HCT116 (cell line): ENCODE results near the gene SKIC8. TPM values are rescaled to one million over a fixed set of nuclear protein-coding genes. Genes with fewer than 3 reads are reported as not detected.

Source experiments
- ATAC-seq: fragments of 200-7000 bp; cut with Tn5 transposase; 2 replicates; pipeline ENCODE4 v1.9.1; 2020; ENCODE audit warnings: mild to moderate bottlenecking, moderate library complexity
- BruUV-seq: library from RNA; stranded (reverse); fragments of 400-500 nt; replicated peaks from 2 replicates; lab custom pipeline; 2021; lab: Mats Ljungman, UMichigan
- CTCF ChIA-PET: fragments of 300-600 bp; sonication (Branson Sonifier 250); formaldehyde crosslinking; loops from one replicate; lab custom pipeline; 2021; ENCODE audit warnings: antibody characterized with exemption; lab: Charles Lee
- POLR2A ChIA-PET: fragments of 300-600, 350-600 bp; sonication (Branson Sonifier 250); formaldehyde crosslinking; loops from one replicate; lab custom pipeline; 2021; ENCODE audit warnings: antibody characterized with exemption; lab: Charles Lee
- RAD21 ChIA-PET, 2 experiments: fragments of 300-600 bp; sonication (Branson Sonifier 250); formaldehyde crosslinking; loops; one replicate each; lab custom pipeline; 2023; ENCODE audit warnings: low total read pairs in 2 of 2; ENCODE audit not compliant: uncharacterized antibody in 2 of 2, unreplicated experiment in 2 of 2, low non-redundant PET in 1 of 2; lab: Charles Lee
- DNase-seq: peaks from one replicate; pipeline ENCODE4 v3.0.0-alpha.2; 2010; ENCODE audit warnings: low read depth, low spot score
- H2AFZ ChIP-seq: fragments of 200-600 bp; shearing (Covaris generic), sonication (generic); 2 replicates; pipeline ENCODE4 v1.6.1; 2017; ENCODE audit warnings: low read depth, mixed run types, mixed read lengths, antibody characterized with exemption, low read length; ENCODE audit not compliant: poor library complexity, severe bottlenecking
- H3K27ac ChIP-seq: 2 replicates; pipeline ENCODE4 v1.5.1; 2012; ENCODE audit warnings: low read depth, low read length
- H3K27me3 ChIP-seq: fragments of 200-600 bp; sonication (generic); 2 replicates; pipeline ENCODE4 v1.6.1; 2016; ENCODE audit warnings: mixed run types, low read length, mixed read lengths; ENCODE audit not compliant: insufficient read depth
- H3K36me3 ChIP-seq, 2 experiments: fragments of 200-500 bp in 1 of 2; fragments of 200-600 bp in 1 of 2; sonication (Bioruptor generic) in 1 of 2; sonication (generic) in 1 of 2; 2 replicates each; pipeline versions ENCODE4 v1.5.1 to v1.6.1; 2014 to 2016; ENCODE audit warnings: low read length in 2 of 2, inconsistent platforms in 1 of 2, mixed read lengths in 1 of 2, mixed run types in 1 of 2; ENCODE audit not compliant: insufficient read depth in 2 of 2, control insufficient read depth in 1 of 2
- H3K4me1 ChIP-seq, 2 experiments: fragments of 200-600 bp in 1 of 2; sonication (generic) in 1 of 2; 2 replicates each; pipeline versions ENCODE4 v1.5.1 to v1.6.1; 2012 to 2017; ENCODE audit warnings: low read length in 2 of 2, inconsistent platforms in 1 of 2, mild to moderate bottlenecking in 1 of 2, mixed read lengths in 1 of 2, mixed run types in 1 of 2, moderate library complexity in 1 of 2; ENCODE audit not compliant: insufficient read depth in 2 of 2, control insufficient read depth in 1 of 2
- H3K4me2 ChIP-seq: fragments of 200-600 bp; sonication (generic); 2 replicates; pipeline ENCODE4 v1.6.1; 2017; ENCODE audit warnings: mixed run types, low read length, mixed read lengths
- H3K4me3 ChIP-seq, 2 experiments: fragments of 200-600 bp in 1 of 2; sonication (generic) in 1 of 2; replicated peaks in 1 of 2; 2 replicates each; pipeline ENCODE4 v1.5.1; 2011 to 2016; ENCODE audit warnings: low read length in 2 of 2, control low read depth in 1 of 2, low read depth in 1 of 2, mild to moderate bottlenecking in 1 of 2, mixed read lengths in 1 of 2, mixed run types in 1 of 2
- H3K79me2 ChIP-seq: fragments of 200-600 bp; sonication (generic); 2 replicates; pipeline ENCODE4 v1.6.1; 2017; ENCODE audit warnings: mild to moderate bottlenecking, mixed run types, low read length, moderate library complexity, mixed read lengths; ENCODE audit not compliant: insufficient read depth
- H3K9ac ChIP-seq: fragments of 200-600 bp; sonication (generic); 2 replicates; pipeline ENCODE4 v1.6.1; 2016; ENCODE audit warnings: low read length, mixed read lengths
- H3K9me2 ChIP-seq: fragments of 200-600 bp; sonication (generic), shearing (Covaris generic); 2 replicates; pipeline ENCODE4 v1.6.1; 2017; ENCODE audit warnings: mixed run types, mild to moderate bottlenecking, moderate library complexity; ENCODE audit not compliant: insufficient read depth
- H3K9me3 ChIP-seq, 2 experiments: fragments of 200-500 bp in 1 of 2; fragments of 200-600 bp in 1 of 2; sonication (Bioruptor generic) in 1 of 2; sonication (generic) in 1 of 2; 2 replicates each; pipeline ENCODE4 v1.6.1; 2014 to 2017; ENCODE audit warnings: low read length in 2 of 2, mixed read lengths in 2 of 2, inconsistent platforms in 1 of 2, low read depth in 1 of 2, mild to moderate bottlenecking in 1 of 2, mixed run types in 1 of 2, moderate library complexity in 1 of 2; ENCODE audit not compliant: control insufficient read depth in 1 of 2, insufficient read depth in 1 of 2
- H4K20me1 ChIP-seq: fragments of 200-600 bp; sonication (generic), shearing (Covaris generic); 2 replicates; pipeline ENCODE4 v1.6.1; 2017; ENCODE audit warnings: mixed run types, mild to moderate bottlenecking, moderate library complexity; ENCODE audit not compliant: insufficient read depth
- ATF3 ChIP-seq: IDR thresholded peaks from 2 replicates; pipeline ENCODE4 v1.6.1; 2012
- FOSL1 ChIP-seq: IDR thresholded peaks from 2 replicates; pipeline ENCODE4 v1.6.1; 2012; ENCODE audit warnings: low read depth
- MAX ChIP-seq: IDR thresholded peaks from 2 replicates; pipeline ENCODE4 v1.6.1; 2012
- POLR2A ChIP-seq: IDR thresholded peaks from 2 replicates; pipeline ENCODE4 v1.7.0; 2011; ENCODE audit warnings: borderline replicate concordance; ENCODE audit not compliant: insufficient read depth, insufficient read length; ENCODE audit errors: extremely low read depth
- RAD21 ChIP-seq: IDR thresholded peaks from 2 replicates; pipeline ENCODE4 v1.6.1; 2012; ENCODE audit warnings: low read depth, mild to moderate bottlenecking
- SP1 ChIP-seq: IDR thresholded peaks from 2 replicates; pipeline ENCODE4 v1.6.1; 2012; ENCODE audit warnings: low read depth
- ZFX ChIP-seq: fragments of 450-650 bp; IDR thresholded peaks from 2 replicates; pipeline ENCODE4 v1.6.1; 2017
- intact Hi-C: fragments of 100-400 bp; cut with micrococcal nuclease; formaldehyde crosslinking; loops from 2 replicates; pipeline ENCODE4 v1.10.0; 2022
- total RNA-seq: library from RNA; stranded (reverse); gene quantifications from one replicate; pipeline ENCODE4 v1.2.1, GENCODE V29; 2021; ENCODE audit not compliant: unreplicated experiment
- TF ChIP-seq, protein P1 (sequence below), 3 experiments: fragments of 200-600 bp in 1 of 3; sonication (generic) in 1 of 3; IDR thresholded peaks in 2 of 3; conservative IDR thresholded peaks in 1 of 3; 2 replicates each; pipeline ENCODE4 v1.5.1; 2012 to 2017; ENCODE audit warnings: low read depth in 2 of 3, low read length in 2 of 3, antibody characterized with exemption in 1 of 3, borderline replicate concordance in 1 of 3, control low read depth in 1 of 3, mild to moderate bottlenecking in 1 of 3, mixed read lengths in 1 of 3, mixed run types in 1 of 3, moderate library complexity in 1 of 3; ENCODE audit not compliant: insufficient read depth in 1 of 3

Gene SKIC8
- total RNA-seq, 1 experiment from 2014 or later, result 57.1 TPM

DNA sequence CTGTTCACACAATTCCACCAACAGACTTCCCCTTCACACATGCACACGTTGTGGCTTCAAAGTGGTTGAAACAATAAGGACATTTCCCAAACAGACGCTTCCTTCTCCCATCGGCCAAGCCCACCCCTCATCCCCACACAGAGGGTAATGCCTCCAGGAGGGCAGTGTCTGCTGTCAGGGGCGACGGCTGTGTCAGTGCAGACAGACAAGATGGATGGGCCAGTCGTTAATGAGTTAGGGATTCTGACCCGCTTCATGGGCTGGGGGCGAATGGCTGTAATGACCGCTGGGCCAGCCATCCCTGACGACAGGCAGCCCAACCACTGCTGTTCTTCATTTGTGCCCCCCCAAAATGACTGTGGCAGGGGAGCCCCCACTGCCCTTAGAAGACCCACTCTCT is 20.2 kb upstream of the SKIC8 start:
- ChIA-PET POLR2A (no interaction called here), RAD21 (no interaction called here), CTCF (no interaction called here)
- ATAC-seq (no peak), DNase-seq (no peak)
- no peaks in the 10 kb centered on the region for H3K36me3 ChIP-seq
- H3K27me3 ChIP-seq, result no peaks in the 10 kb centered on the region
- no peak overlapping the region for H3K27ac ChIP-seq
- H3K4me1 ChIP-seq, result peaks cover 0 to 8% of the 10 kb centered on the region in 2 experiments; a peak in 2 of 4 replicates
- no peaks in the 10 kb centered on the region for H3K9me2 ChIP-seq
- no peak for TF ChIP-seq POLR2A
- TF ChIP-seq MAX, result no peak
- no peak for TF ChIP-seq FOSL1
- no peak for TF ChIP-seq ATF3
- no peak overlapping the region for H3K4me2 ChIP-seq
- H3K4me3 ChIP-seq, result no peak overlapping the region
- H3K9me3 ChIP-seq, result no peaks in the 10 kb centered on the region
- no TSS peak for BruUV-seq
- H3K79me2 ChIP-seq, result no peaks in the 10 kb centered on the region
- no peak overlapping the region for H2AFZ ChIP-seq
- intact Hi-C loops, result no loop called here
- H4K20me1 ChIP-seq, result no peaks in the 10 kb centered on the region
- no peak overlapping the region for H3K9ac ChIP-seq

GRCh38 chr15:78317145-78317836 is 17.9 kb upstream of the SKIC8 start:
- ChIA-PET RAD21 (interaction anchor here in 1 of 2 experiments (0.7 kb wide), 1 partner anchor 31 kb away, joined by 3 read pairs; no protein-coding TSS in a partner anchor), POLR2A (no interaction called here), CTCF (interaction anchor here (1.3 to 2.1 kb wide), 3 partner anchors 10 to 423 kb away, joined by 3 to 7 read pairs (median 4); partner anchors contain the start of gene IREB2)
- no peak overlapping the region for H3K4me3 ChIP-seq
- ATAC-seq (peak; percentile 82), DNase-seq (no peak)
- H3K27me3 ChIP-seq, result no peaks in the 10 kb centered on the region
- no peak overlapping the region for H3K27ac ChIP-seq
- no peak overlapping the region for H3K4me2 ChIP-seq
- H4K20me1 ChIP-seq, result no peaks in the 10 kb centered on the region
- H3K9me2 ChIP-seq, result no peaks in the 10 kb centered on the region
- H3K36me3 ChIP-seq, result no peaks in the 10 kb centered on the region
- no peaks in the 10 kb centered on the region for H3K79me2 ChIP-seq
- H3K9ac ChIP-seq, result no peak overlapping the region
- H3K4me1 ChIP-seq, result peaks cover 0 to 8% of the 10 kb centered on the region in 2 experiments; a peak in 2 of 4 replicates
- H2AFZ ChIP-seq, result no peak overlapping the region
- no peaks in the 10 kb centered on the region for H3K9me3 ChIP-seq
- TF ChIP-seq SP1 (no peak), ZFX (no peak), MAX (no peak), RAD21 (peak; percentile 50)
- TF ChIP-seq, protein P1, sequence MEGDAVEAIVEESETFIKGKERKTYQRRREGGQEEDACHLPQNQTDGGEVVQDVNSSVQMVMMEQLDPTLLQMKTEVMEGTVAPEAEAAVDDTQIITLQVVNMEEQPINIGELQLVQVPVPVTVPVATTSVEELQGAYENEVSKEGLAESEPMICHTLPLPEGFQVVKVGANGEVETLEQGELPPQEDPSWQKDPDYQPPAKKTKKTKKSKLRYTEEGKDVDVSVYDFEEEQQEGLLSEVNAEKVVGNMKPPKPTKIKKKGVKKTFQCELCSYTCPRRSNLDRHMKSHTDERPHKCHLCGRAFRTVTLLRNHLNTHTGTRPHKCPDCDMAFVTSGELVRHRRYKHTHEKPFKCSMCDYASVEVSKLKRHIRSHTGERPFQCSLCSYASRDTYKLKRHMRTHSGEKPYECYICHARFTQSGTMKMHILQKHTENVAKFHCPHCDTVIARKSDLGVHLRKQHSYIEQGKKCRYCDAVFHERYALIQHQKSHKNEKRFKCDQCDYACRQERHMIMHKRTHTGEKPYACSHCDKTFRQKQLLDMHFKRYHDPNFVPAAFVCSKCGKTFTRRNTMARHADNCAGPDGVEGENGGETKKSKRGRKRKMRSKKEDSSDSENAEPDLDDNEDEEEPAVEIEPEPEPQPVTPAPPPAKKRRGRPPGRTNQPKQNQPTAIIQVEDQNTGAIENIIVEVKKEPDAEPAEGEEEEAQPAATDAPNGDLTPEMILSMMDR (IDR thresholded peaks at IDR 0.05 in 2 of 3, conservative IDR thresholded peaks at IDR 0.05 in 1 of 3; ENCODE audit: borderline replicate concordance in 1 of 3, insufficient read depth in 1 of 3, low read depth in 2 of 3, low read length in 2 of 3), result peak; percentile 36 to 48 (median 41); a peak in 5 of 6 replicates
- intact Hi-C loops, result no loop called here
- no TSS peak for BruUV-seq
